ENCODE results near the gene PHEX. TPM values are rescaled to one million over a fixed set of nuclear protein-coding genes. Genes with fewer than 3 reads are reported as not detected.

Gene PHEX
- total RNA-seq, 1 donor from 2014 or later = 0.24 TPM

DNA sequence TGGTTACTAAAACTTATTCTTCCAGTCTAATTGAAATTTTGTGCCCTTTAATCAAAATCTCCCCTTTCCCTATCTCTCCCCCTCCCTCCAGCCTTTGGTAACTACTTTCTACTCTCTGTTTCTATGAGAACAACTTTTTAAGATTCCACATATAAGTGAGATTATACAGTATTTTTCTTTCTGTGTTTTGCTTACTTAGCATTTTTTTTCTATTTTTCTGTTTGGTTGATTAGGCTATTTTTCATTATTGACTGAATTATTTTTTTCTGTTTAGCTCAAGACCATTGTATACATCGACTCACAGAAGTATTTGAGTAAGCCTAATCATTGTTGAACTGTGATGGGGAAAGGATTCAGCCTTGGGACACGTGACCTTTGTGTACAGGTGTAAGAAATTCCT lies 116.4 kb downstream of the PHEX start:
- no peak for DNase-seq (ENCODE audit: low spot score)

DNA sequence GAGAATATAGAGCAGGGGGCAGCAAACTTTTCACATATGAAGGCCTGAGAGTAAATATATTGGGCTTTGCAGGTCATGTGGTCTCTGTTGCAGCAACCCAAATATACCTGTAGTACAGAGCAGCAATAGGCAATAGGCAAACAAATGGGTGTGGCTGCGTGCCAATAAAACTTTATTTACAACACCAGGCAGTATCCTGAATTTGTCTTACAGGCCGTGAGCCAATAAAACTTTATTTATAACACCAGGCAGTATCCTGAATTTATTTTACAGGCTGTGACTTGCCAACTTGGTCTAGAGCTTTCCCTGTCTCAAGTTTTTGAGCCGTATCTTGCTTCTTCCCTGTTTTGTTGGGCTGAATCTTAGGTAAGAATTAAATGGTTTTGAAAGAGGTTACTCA lies 118.2 kb downstream of the PHEX start:
- DNase-seq (ENCODE audit: low spot score) = no peak

DNA sequence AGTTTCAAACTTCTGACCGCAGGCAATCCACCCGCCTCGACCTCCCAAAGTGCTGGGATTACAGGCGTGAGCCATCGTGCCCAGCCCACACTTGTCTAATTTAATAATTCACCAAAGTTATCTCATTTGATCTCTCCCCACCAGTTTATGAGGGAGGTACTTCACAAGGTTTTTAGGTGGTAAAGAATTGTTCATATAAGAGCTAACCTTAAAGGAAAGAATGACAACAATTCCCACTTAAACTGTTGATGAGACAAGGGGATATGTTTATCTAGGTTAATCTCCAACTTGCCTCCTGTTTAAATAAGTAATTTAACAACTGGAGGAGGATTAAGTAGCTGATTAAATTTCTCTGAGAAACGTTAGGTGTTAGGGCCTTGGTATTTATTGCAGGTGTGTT lies 123.0 kb downstream of the PHEX start:
- DNase-seq (ENCODE audit: low spot score) = no peak

DNA sequence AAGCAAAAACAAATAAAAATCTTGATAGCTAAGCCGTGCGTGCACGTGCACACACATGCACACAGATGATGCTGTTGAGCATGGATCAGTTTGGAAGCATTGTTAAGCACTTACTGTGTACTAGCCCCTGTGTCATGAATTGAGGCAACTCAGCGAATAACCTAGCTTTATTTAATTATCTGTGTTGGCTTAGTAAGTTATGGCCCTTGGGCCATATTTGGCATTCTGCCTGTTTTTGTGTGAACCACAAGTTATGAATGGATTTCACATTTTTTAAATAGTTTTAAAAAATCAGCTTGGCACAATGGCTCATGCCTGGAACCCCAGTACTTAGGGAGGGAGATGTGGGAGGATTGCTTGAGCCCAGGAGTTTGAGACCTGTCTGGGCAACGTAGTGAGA lies 126.9 kb downstream of the PHEX start:
- DNase-seq (ENCODE audit: low spot score) = no peak

DNA sequence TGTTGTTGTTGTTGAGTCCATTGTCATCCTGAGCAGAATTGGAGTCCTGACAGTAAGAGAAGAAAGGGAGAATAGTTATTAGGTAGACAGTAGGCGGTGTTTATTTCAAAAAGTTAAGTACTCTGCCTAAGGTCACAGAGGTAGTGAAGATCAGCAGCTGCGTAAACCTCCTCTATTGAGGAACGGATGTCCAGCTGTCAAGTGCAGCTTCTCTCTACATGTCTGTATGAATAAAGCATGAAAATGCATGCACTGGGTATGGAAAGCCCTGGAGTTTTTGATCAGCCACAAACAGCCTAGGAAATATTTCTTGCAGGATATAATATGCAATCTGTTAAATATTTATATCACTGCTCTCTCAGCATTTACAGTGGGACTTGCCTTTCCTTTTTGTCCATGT lies 131.2 kb downstream of the PHEX start:
- DNase-seq (ENCODE audit: low spot score) = no peak

DNA sequence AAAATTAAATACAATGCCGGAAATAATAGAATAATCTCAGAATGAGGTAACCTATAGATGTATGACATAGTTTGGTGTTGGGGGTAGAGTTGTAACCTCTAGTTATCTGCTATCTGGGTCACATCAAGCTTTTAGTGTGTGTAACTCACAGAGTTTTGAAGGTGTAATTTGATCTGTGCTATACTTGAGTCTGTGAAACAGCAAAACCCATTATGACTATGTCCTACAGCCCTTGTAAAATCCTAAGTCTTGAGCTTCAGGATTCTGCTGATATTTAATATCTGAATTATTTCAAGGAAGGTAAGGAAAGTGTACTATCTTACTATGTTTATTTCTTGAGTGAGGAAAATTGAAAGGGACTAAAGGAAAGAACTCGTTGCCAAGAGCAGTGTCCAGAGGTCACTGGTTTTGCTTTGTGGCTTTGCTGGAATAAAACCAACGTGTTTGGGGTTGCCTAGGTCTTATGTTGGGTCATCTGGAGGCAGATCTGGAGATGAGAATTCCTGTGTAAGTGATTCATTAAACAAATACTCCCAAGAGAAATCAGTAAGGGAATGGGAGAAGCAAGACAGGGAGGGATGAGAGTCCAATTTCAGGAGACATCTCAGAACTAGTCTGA lies 132.8 kb downstream of the PHEX start:
- no peak for DNase-seq (ENCODE audit: low spot score)

DNA sequence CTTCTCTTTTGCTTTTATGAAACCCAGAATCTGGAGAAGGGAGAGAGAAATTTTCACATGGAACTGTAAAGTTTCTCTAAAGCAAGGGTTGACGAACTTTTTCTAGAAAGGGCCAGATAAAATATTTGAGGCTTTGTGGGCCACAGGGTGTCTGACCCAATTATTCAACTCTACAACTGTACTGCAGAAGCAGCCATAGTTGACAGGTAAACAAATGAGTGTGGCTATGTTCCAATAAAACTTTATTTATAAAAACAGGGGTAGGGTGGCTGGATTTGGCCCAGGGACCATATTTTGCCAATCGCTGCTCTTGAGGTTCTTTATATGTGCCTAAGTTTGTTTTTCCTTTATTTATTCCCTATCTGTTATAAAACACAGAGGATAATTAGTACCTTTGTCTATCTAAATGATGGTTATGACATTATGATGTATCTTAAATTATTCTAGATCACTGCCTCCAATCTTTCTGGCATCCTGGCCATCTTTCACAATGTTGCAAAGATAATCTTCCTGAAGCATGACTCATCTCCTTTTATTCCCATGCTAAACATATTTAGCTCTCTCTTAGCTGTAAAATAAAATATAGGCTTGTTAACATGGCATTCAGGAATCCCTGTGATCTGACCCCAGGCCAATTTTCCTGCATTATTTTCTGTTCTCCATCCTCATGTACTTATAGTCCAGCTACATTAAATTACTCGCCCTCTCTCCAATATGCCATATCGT lies 133.8 kb downstream of the PHEX start:
- DNase-seq (ENCODE audit: low spot score) = peak; percentile 25

DNA sequence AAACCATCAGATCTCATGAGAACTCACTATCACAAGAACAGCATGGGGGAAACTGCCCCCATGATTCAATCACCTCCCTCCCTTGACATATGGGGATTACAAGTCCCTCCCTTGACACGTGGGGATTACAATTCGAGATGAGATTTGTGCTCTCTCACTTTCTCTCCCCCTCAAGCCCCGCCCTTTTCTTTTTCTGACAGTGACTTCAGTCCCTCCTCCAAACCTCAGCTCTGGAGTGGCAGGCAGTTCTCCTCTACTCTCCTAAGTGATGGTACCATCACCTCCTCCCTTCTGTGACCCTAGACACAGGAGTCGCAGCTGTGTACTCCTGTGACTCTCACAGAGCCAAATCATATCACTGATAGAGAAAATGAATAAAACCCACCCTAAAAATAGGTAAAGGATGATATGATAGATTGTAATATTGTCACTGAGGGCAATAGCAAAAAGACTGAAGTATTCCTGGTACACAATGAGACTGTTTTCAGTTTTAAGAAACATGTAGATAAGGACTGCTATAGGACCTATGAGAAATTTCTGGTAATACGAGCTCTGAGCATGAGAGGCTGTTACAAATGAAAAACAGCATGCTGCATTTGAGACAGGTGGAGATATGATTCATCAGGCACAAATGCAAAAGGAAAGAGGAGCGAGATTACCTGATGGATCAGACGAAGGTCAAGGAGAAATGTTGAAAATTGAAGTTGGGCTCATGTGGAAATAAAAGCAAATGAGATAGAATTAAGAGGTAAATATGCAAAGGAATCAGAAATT lies 139.3 kb downstream of the PHEX start:
- DNase-seq (ENCODE audit: low spot score) = peak; percentile 4

DNA sequence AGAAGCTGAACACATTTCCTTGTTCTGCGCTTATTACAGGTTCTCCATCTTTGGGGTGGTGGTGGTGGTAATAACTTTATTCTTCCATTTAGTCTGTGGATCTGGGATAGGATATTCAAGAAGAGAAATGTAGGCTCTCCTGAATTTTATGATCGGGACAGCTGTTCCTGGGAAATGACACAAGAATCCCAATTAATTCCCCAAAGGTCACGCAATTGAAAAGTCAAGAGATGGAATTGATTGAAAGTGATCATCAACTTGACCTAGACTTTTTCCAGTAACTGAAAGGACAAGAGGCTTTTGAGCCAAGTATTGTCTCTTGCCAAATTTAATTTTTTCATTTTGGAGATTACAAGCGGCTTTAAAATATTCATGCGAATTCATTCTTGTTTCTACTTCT lies 141.8 kb downstream of the PHEX start:
- DNase-seq (ENCODE audit: low spot score) = no peak

DNA sequence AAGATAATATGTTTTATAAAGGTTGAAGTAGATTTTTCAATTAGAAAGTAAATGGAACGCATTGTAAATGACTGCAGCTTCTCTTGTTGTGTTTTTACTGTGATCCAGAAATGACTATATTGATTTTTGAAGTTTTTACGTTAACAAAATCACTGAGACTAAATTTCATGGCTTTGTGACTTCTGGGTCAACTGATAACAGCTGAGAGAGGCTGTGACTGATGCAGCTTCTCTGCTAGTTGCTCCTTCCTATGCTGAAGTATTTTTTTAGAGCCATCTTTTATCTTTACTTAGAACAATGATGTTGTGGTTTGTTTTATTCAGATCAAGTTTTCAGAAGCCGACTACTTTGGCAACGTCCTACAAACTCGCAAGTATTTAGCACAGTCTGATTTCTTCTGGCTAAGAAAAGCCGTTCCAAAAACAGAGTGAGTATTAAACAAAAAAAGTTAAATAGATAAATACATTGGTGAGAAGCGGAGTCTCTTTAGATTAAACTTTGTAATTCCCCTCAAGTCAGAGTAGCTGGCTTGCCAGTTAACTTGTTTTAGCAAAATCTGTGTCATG lies 145.9 kb downstream of the PHEX start:
- DNase-seq (ENCODE audit: low spot score) = no peak

DNA sequence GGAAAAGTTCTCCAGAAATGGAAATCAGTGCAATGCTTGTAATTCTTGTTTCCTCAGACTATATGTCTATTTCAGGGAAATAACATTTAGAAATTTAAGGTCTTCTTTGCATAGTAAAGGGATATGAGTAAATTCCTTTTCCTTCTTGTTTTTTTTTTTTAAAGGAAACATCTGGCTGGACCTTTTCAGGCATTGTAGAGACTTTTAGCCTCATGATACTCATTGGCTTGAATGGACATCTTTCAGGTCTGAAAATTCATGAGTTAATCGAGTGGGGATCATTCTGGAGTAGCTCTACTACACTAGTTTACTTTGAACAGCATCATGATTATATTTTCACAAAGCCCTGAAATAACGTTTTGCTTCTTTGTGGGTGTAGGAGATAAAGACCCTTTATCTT lies 152.0 kb downstream of the PHEX start:
- DNase-seq (ENCODE audit: low spot score) = no peak

DNA sequence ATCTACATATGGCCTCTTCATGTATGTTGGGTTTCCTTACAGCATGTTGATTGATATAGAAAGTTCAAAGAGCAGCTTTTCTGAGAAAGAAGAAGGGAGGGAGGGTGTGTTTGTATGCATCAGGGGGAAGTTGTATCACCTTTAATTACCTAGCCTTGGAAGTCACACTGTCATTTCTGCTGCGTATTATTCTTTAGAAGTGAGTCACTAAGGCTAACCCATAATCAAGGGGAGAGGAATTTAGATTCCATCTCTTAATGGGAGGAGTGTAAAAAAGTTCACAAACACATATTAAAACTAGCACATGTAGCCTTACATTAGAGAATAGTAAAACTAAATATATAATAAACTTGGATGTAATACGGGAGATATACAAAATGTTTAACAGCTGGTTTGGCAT lies 154.0 kb downstream of the PHEX start:
- no peak for DNase-seq (ENCODE audit: low spot score)

DNA sequence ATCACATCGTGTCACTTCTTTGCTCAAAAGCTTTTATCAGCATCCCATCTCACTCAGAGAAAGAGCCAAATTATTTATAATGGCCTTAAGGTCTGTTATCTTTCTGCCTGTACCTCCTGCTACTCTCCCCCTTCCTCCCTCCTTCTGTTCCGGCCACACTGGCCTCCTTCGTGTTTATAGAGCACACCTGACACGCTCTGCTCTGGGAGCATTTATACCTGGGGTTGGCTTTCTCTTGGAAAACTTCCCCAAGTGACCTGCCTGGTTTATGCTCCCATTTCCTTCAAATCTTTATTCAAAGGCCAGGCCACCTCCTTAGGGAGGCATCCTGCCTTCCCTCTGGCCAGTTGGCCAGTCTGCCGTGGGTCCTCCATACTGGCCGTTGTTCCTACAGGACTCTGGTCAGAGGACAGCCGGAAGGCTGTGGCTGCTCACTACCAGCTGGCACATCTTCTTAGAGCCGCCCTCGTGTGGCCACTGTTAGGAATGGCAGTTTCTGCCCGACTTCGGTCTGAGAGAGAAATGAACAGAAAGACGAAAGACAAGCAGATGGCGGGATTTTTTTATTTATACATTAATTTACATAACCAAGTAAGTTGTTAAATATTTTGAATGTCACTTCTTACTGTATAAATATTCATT lies 160.4 kb downstream of the PHEX start:
- DNase-seq (ENCODE audit: low spot score) = peak; percentile 22

DNA sequence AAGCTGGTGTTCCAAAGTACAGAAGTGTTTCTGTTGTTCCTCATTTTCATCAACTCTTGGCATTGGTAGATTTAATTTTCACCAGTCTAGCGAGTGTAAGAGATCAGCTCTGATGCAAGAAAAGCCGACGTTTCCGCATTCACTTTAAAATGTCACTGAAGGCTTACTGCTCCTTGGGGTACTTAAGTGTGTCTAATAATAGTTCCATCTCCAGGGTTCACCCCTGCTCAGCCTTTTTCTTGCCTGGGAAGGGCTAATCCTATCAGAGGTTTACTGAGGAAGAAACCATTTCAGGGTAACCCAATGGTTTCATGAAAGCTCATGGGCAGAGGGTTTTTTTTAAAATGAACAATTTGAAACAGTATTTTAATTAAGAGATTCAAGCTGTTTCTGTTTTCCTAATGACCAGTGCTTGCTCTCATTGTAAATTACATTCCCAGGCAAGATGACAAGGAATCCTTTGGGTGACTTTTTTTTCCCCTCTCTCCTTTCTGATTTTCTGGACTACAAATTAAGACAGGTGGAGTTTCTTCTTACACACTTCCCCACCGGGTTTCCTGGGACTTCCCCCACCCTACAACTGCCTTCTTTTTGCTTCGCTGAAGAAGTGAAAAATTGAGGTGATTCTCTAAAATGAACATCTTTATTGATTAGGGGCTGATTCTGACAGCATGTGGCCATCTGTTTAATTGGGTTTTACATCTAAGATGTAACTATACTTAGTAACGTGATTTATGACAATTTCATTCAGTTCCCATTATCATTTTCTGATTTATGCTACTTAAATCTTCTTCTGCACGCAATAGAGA lies 161.9 kb downstream of the PHEX start:
- no peak for DNase-seq (ENCODE audit: low spot score)

DNA sequence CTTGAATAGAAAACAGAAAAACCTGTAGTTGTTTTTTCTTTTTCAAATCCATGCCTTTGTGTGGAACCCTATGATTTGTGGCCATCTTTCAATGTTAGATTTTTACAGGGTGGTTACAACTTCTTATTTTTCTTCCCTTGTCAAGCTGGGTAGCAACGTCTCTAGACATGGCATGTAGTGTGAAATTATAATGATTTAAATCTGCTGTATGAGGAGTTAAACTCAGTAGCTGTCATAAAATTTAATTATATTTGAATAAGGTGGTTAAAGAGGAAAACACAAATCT lies 162.5 kb downstream of the PHEX start:
- no peak for DNase-seq (ENCODE audit: low spot score)

DNA sequence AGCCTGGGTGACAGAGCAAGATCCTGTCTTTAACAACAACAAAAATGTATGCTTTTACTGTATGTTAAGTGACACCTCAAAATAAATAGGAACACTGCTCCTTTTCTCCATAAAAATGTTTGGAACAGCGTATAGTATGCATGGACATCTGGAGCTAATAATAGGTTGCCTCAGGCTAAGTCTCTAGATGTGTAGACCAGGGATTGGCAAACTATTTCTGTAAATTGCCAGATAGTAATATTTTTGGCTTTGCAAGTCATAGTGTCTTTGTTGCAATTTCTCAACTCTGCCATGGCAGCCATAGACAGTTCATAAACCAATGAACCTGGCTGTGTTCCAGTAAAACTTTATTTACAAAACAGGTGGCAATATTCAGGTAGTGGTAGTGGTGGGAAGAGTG lies 164.0 kb downstream of the PHEX start:
- no peak for DNase-seq (ENCODE audit: low spot score)

DNA sequence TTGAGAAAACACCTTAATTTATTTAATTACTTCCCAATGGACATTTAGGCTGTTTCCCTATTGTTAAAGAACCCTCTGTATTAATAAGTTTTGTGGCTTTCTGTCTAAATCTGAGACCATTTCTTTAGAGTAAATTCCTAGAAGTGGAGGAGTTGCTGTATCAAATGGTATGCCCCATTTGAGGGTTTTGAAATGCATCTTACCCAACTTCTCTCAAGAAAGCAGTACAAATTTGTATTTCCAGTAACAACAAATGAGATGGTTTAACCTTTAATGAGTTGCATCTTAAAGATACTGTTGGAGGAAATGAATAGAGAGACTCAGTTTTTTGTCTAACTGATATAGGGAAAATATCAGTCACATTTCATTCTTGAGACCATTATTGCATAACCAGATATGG lies 170.1 kb downstream of the PHEX start:
- no peak for DNase-seq (ENCODE audit: low spot score)

DNA sequence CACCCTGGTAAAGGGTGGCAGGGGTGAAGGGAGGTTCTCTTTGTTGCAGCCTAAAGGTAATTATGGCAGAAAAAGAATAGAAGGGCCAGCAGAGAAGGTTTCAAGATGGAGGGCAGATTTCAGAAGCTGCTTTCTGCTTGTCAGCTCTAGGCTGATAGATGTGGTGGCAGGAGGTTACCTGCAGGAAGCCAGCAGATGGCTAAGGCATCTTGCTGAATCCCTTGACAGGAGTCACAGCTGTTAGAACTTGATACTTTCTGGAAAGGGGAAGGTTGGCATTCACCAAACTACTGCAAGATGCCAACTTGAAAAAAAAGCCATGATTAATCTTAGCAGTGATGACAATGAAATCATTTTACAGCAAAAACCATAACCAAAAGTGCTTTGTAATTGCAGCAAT lies 171.1 kb downstream of the PHEX start:
- no peak for DNase-seq (ENCODE audit: low spot score)

DNA sequence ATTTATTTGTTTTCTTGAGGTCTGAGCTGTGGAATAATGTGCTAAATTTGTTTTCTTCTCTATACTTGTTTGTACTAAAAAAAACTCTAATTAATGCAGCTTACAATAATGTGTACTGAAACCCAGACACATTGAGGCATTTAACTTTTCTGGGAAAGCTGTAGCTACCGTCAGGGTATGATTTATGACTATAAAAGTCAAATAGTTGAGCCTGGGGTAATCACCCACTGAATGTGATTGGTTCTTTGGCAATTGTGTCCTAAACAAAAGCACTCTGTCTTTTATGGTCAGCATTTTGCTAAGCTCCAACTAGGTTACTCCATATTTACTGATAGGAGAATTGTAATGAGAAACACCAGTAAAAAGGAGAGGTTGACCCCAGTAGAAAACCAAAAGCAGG lies 174.7 kb downstream of the PHEX start:
- DNase-seq (ENCODE audit: low spot score) = no peak

DNA sequence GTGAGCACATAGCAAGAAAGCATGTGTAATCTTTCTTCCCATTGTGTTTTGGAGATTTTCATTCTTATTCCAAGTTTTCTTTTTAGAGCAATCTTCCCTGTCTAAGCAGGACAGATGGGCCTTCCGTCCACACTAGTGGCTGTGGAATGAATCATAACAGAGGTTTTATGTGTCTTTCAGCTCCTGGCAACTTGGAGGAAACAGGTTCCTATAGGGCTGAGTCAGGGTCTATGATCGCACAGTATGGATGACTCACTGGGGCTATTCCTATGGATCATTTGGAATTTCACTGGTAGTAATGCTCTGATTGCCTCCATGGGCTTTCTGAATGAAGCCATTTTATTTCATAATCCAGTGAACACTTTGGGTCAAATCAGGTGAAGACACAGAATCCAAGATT lies 188.8 kb downstream of the PHEX start:
- no peak for DNase-seq (ENCODE audit: low spot score)

DNA sequence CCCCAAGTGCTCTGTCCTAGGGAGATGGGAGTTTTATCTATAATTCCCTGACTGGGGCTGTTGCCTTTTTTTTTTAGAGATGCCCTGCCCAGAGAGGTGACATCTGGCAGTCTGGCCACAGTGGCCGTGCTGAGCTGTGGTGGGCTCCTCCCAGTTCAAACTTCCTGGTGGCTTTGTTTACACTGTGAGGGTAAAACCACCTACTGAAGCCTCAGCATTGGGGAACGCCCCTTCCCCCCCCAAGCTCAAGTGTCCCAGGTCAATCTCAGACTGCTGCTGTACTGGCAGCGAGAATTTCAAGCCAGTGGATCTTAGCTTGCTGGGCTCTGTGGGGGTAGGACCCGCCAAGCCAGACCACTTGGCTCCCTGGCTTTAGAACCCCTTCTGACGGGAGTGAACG lies 202.3 kb downstream of the PHEX start:
- DNase-seq (ENCODE audit: low spot score) = no peak

DNA sequence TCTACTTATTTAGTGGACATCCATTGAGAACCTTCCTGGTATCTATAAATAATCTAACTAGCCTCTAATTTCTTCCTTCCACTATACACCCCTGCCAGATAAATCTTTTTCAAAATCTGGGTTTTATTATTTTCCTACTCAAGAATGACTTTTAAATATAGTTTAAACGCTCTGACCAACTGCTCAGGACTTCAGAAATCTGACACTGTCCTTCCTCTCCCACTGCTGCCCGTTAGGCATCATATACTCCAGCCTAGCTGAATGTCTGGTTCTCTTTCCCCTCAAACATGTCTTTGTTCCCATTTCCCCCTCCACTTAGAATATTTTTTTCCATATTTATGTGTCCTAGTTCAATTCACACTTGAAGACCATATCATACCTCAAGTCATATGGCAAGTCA lies 205.4 kb downstream of the PHEX start:
- no peak for DNase-seq (ENCODE audit: low spot score)
